ENCODE data around the gene HRH2.

Gene HRH2

GRCh38 chr5:175714479-175715085, 56.7 kb downstream of the HRH2 start:
- Histone ChIP-seq H4K20me1 (ENCODE audit: insufficient read depth, low read length) (no peaks in the 10 kb centered on the region), H3K27me3 (ENCODE audit: insufficient read depth, low read length) (peaks cover 3% of the 10 kb centered on the region; the same call in 1 of the 2 replicates), H3K4me1 (ENCODE audit: insufficient read depth, low read length, severe bottlenecking) (no peaks in the 10 kb centered on the region), H3F3A (ENCODE audit: insufficient read depth, low read length) (no peaks in the 10 kb centered on the region), H3K4me3 (ENCODE audit: low read depth, low read length, poor library complexity, severe bottlenecking) (no peak overlapping the region), H2AFZ (ENCODE audit: low read length) (no peak overlapping the region), H3K9ac (ENCODE audit: low read length) (no peak overlapping the region), H3K9me3 (ENCODE audit: low read length) (peaks cover 7% of the 10 kb centered on the region; the same call in 1 of the 2 replicates), H3K27ac (ENCODE audit: low read depth, low read length, poor library complexity, severe bottlenecking) (no peak overlapping the region), H3K79me2 (ENCODE audit: insufficient read depth, low read length) (no peaks in the 10 kb centered on the region), H3K9me2 (ENCODE audit: low read depth, low read length) (no peaks in the 10 kb centered on the region), H3K36me3 (ENCODE audit: insufficient read depth, low read length) (no peaks in the 10 kb centered on the region; the same call in 1 of the 2 replicates), H3K4me2 (ENCODE audit: low read length) (no peak overlapping the region)
- TF ChIP-seq, protein P1, sequence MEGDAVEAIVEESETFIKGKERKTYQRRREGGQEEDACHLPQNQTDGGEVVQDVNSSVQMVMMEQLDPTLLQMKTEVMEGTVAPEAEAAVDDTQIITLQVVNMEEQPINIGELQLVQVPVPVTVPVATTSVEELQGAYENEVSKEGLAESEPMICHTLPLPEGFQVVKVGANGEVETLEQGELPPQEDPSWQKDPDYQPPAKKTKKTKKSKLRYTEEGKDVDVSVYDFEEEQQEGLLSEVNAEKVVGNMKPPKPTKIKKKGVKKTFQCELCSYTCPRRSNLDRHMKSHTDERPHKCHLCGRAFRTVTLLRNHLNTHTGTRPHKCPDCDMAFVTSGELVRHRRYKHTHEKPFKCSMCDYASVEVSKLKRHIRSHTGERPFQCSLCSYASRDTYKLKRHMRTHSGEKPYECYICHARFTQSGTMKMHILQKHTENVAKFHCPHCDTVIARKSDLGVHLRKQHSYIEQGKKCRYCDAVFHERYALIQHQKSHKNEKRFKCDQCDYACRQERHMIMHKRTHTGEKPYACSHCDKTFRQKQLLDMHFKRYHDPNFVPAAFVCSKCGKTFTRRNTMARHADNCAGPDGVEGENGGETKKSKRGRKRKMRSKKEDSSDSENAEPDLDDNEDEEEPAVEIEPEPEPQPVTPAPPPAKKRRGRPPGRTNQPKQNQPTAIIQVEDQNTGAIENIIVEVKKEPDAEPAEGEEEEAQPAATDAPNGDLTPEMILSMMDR (IDR thresholded peaks at IDR 0.05; ENCODE audit: low read length) = no peak
- TF ChIP-seq EZH2 (IDR thresholded peaks at IDR 0.05; ENCODE audit: borderline replicate concordance, low read length) = no peak

- Histone ChIP-seq H3K4me2 (ENCODE audit: low read length) (no peak overlapping the region), H3K36me3 (ENCODE audit: insufficient read depth, low read length) (no peaks in the 10 kb centered on the region; the same call in 1 of the 2 replicates), H3K4me3 (ENCODE audit: low read depth, low read length, poor library complexity, severe bottlenecking) (no peak overlapping the region), H4K20me1 (ENCODE audit: insufficient read depth, low read length) (no peaks in the 10 kb centered on the region), H3K9me3 (ENCODE audit: low read length) (peaks cover 7% of the 10 kb centered on the region; the same call in 1 of the 2 replicates), H3K27ac (ENCODE audit: low read depth, low read length, poor library complexity, severe bottlenecking) (no peak overlapping the region), H3K9ac (ENCODE audit: low read length) (no peak overlapping the region), H3F3A (ENCODE audit: insufficient read depth, low read length) (no peaks in the 10 kb centered on the region), H3K27me3 (ENCODE audit: insufficient read depth, low read length) (peaks cover 3% of the 10 kb centered on the region; the same call in 1 of the 2 replicates), H3K79me2 (ENCODE audit: insufficient read depth, low read length) (no peaks in the 10 kb centered on the region), H2AFZ (ENCODE audit: low read length) (no peak overlapping the region), H3K9me2 (ENCODE audit: low read depth, low read length) (no peaks in the 10 kb centered on the region), H3K4me1 (ENCODE audit: insufficient read depth, low read length, severe bottlenecking) (no peaks in the 10 kb centered on the region)
- TF ChIP-seq, protein P1 (IDR thresholded peaks at IDR 0.05; ENCODE audit: low read length) = no peak
- no peak for TF ChIP-seq EZH2 (IDR thresholded peaks at IDR 0.05; ENCODE audit: borderline replicate concordance, low read length)
These were observed 58.0 kb downstream of the HRH2 start for GRCh38 chr5:175715627-175716522.

- Histone ChIP-seq H3K4me1 (ENCODE audit: insufficient read depth, low read length, severe bottlenecking) (no peaks in the 10 kb centered on the region), H3K27me3 (ENCODE audit: insufficient read depth, low read length) (peaks cover under 1% of the 10 kb centered on the region; the same call in 1 of the 2 replicates), H3K9me3 (ENCODE audit: low read length) (peaks cover 7% of the 10 kb centered on the region; the same call in 1 of the 2 replicates), H3K4me3 (ENCODE audit: low read depth, low read length, poor library complexity, severe bottlenecking) (no peak overlapping the region), H4K20me1 (ENCODE audit: insufficient read depth, low read length) (no peaks in the 10 kb centered on the region), H2AFZ (ENCODE audit: low read length) (no peak overlapping the region), H3F3A (ENCODE audit: insufficient read depth, low read length) (no peaks in the 10 kb centered on the region), H3K9ac (ENCODE audit: low read length) (no peak overlapping the region), H3K4me2 (ENCODE audit: low read length) (no peak overlapping the region), H3K36me3 (ENCODE audit: insufficient read depth, low read length) (no peaks in the 10 kb centered on the region; the same call in 1 of the 2 replicates), H3K9me2 (ENCODE audit: low read depth, low read length) (no peaks in the 10 kb centered on the region), H3K79me2 (ENCODE audit: insufficient read depth, low read length) (no peaks in the 10 kb centered on the region), H3K27ac (ENCODE audit: low read depth, low read length, poor library complexity, severe bottlenecking) (no peak overlapping the region)
- TF ChIP-seq, protein P1 (IDR thresholded peaks at IDR 0.05; ENCODE audit: low read length) = no peak
These were observed 60.0 kb downstream of the HRH2 start for GRCh38 chr5:175717837-175718236.

Data from OCI-LY1 (cell line).